ENCODE results near the gene FSD1. TPM values are rescaled to one million over a fixed set of nuclear protein-coding genes. Genes with fewer than 3 reads are reported as not detected.

Gene FSD1
- total RNA-seq, 4 donors from 2014 or later = not detected

DNA sequence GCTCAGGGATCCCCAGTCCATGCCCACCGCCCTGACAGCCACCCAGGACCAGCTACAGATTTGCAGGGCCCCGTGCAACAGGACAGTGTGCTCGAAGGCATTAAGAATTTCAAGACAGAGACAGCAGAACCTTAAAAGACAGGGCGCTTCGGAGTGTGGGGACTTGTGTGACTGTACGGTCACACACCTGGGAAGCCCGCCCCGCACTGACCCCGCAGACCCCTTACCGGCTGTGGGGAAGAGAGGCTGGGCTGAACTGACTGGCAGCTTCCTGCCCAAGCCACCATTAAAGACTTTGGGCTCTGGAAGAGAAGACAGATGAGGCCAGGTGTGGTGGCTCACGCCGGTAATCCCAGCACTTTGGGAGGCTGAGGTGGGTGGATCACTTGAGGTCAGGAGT, 19.8 kb downstream of the FSD1 start:
- TF ChIP-seq, protein P1, sequence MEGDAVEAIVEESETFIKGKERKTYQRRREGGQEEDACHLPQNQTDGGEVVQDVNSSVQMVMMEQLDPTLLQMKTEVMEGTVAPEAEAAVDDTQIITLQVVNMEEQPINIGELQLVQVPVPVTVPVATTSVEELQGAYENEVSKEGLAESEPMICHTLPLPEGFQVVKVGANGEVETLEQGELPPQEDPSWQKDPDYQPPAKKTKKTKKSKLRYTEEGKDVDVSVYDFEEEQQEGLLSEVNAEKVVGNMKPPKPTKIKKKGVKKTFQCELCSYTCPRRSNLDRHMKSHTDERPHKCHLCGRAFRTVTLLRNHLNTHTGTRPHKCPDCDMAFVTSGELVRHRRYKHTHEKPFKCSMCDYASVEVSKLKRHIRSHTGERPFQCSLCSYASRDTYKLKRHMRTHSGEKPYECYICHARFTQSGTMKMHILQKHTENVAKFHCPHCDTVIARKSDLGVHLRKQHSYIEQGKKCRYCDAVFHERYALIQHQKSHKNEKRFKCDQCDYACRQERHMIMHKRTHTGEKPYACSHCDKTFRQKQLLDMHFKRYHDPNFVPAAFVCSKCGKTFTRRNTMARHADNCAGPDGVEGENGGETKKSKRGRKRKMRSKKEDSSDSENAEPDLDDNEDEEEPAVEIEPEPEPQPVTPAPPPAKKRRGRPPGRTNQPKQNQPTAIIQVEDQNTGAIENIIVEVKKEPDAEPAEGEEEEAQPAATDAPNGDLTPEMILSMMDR (IDR thresholded peaks at IDR 0.05; ENCODE audit: low read depth) = no peak

DNA sequence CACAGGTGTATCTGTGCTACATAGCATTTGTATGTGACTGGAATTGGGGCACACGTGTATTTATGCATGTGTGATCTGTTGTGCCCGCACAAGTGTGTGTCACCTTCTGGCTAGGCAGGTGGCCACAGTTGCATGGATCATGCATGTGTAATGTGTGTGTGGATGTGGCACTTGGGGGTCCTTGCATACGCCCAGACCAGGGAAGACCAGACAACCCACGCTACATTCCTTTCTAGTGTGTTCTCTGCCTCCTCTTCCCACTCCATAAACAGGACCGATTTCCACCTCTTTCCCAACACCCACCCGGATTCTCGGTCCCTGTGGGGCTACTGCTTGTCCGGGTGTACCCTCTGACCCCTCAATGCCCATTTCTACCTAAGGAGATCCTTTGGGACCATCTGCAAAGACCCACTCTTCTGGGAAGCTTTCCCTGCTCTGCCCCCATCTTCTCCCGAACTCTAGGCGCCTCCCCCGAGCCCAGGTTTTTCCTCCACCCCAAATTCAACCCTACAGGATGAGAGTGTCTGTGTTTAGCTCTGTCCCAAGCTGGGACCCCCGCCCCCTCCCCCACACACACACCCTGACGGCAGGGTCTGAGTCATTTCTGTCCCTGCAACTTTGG, 21.9 kb downstream of the FSD1 start:
- TF ChIP-seq, protein P1 (IDR thresholded peaks at IDR 0.05; ENCODE audit: low read depth) = no peak

DNA sequence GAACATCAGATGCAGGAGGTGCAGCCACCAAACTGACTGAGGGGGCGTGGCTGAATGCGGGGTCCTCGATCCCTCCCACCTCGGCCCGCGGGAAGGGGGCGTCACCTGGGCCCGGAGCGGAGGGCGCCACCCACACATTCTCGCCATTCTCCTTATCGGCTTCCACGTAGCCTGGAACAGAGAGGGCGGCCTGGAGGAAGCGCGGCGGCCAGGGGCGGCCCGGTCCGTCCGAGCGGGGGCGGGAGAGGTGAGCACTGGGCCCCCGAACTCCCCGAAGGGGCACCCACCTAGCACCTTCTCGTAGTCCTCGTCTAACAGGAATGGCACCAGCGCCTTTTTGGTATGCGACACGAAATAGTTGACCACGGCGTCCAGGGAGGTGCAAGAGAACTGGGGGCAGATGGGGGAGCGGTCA, 22.4 kb downstream of the FSD1 start:
- TF ChIP-seq, protein P1 (IDR thresholded peaks at IDR 0.05; ENCODE audit: low read depth) = no peak

DNA sequence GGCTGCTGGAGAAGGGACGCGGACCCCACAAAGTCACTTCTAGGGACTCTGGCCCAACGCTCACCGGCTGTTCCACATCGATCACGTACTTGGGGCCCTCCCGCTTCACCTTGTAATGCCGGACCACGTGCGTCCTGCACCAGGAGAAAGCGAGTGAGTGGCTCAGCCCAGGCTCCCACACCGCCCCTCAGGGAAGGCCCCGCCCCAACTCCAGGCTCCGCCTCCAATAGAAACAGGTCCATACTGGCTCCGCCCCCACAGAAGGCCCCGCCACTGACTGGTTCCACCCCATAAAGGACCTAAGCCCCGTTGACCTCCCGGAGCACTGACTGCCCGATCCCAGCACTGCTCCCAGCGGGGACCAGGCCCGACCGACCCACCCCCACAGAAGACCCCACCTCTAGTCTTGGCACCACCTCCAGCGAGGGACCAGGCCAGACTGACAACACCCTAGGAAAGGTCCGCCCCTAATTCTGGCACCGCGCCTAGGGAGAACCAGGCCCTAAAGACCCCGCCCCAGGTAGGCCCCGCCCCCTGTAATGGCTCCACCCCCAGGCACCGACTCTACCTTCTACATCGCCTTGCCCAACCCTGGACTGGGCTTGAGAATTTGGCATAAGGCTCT, 23.0 kb downstream of the FSD1 start:
- TF ChIP-seq, protein P1 (IDR thresholded peaks at IDR 0.05; ENCODE audit: low read depth) = no peak

DNA sequence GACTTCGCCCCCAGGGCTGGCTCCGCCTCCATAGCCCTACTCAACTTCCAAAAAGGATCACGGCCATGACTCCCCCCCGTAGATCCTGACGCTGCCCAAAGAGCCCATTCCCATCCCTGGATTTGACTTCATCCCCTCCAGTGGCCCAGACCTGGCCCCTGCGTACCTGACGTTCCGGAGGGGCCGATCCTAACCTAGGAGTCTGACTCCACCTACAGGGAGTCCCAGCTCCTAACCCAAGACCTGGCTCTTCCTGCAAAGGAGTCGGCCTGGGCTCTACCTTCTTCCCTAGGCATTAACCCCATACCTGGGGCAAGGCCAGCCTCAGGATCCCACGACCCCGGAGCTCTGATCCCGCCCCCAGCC, 23.5 kb downstream of the FSD1 start:
- TF ChIP-seq, protein P1 (IDR thresholded peaks at IDR 0.05; ENCODE audit: low read depth) = no peak

DNA sequence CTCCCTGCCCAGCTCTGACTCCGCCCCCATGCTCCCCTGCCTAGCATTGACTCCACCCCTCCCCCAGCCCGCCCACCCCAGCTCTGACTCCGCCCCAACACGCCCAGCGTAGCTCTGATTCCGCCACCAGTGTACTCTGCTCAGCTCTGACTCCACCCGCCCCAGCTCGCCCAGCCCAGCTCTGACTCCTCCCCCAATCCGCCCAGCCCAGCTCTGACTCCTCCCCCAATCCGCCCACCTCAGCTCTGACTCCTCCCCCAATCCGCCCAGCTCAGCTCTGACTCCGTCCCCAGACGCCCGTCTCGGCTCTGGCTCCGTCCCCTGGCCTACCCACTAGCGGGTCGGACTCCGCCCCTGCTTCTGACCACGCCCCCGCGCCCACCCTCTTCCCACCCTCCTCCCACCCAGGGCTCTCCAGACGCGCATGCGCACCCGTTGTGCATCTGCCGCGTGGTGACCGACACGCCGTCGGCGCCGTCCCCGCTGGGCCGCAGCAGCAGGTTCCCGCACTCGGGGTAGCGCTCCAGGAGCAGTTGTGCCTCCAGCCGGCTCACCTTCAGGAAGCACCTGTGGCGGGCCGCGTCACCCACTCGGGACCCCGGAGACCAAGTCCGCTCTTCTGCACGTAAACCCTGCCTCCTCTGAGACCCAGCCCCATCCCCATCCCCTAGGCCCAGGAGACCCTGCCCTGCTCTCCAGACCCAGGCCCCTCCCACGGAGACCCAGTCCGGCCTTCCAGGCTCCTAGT, 24.0 kb downstream of the FSD1 start:
- TF ChIP-seq, protein P1 (IDR thresholded peaks at IDR 0.05; ENCODE audit: low read depth) = no peak

DNA sequence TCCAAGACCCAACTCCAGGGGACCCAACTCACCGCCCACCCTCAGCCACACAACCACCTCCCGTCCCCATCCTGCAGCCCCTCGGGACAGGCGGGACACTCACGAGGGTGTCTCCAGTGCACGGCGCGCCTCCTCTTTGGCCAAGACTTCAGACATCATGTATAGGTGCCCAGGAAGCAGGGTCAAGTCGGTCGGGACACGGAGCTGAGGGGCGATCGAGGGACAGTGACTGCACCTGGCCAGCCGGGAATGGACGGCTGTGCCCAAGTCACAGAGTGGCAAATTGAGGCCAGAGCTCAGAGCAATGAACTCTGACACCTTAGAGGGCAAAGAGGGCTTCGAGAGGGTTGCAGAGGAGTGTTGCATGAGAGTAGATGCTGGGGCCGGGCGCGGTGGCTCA, 25.5 kb downstream of the FSD1 start:
- TF ChIP-seq, protein P1 (IDR thresholded peaks at IDR 0.05; ENCODE audit: low read depth) = no peak
